Ovary (tissue), 9 donors: ENCODE results near the gene LMBR1. TPM values are rescaled to one million over a fixed set of nuclear protein-coding genes. Genes with fewer than 3 reads are reported as not detected.

ENCODE experiments used
- DNase-seq, 5 donors: peaks; one replicate each; pipeline ENCODE4 v3.0.0-alpha.2; 2019 to 2020
- H3K27ac ChIP-seq, 2 donors: fragments of 200-600 bp; one replicate each; pipeline versions ENCODE4 v1.5.1 to v1.8.0; 2019 to 2022
- H3K27me3 ChIP-seq: fragments of 200-600 bp; one replicate; pipeline ENCODE4 v1.8.0; 2022
- H3K36me3 ChIP-seq: fragments of 200-600 bp; sonication (generic); one replicate; pipeline ENCODE4 v1.5.1; 2019
- H3K4me1 ChIP-seq: one replicate; pipeline ENCODE4 v1.8.1; 2013; ENCODE audit warnings: mild to moderate bottlenecking, moderate library complexity; ENCODE audit not compliant: insufficient read depth
- H3K4me3 ChIP-seq: fragments of 200-600 bp; sonication (generic); one replicate; pipeline ENCODE4 v1.5.1; 2017
- H3K9me3 ChIP-seq, 2 donors: fragments of 200-600 bp in 1 of 2; sonication (generic) in 1 of 2; one replicate each; pipeline versions ENCODE4 v1.5.1 to v1.8.1; 2013 to 2019; ENCODE audit warnings: mild to moderate bottlenecking in 1 of 2, moderate library complexity in 1 of 2
- CTCF ChIP-seq, 3 donors: fragments of 450-650 bp in 2 of 3; fragments of 200-600 bp in 1 of 3; IDR thresholded peaks; one replicate each; pipeline versions ENCODE4 v1.5.1 to v1.8.0; 2016 to 2022; ENCODE audit warnings: antibody characterized with exemption in 3 of 3, mild to moderate bottlenecking in 1 of 3
- EP300 ChIP-seq: sonication (generic); formaldehyde crosslinking; IDR thresholded peaks from one replicate; pipeline ENCODE4 v1.6.1; 2017; ENCODE audit warnings: antibody characterized with exemption
- POLR2A ChIP-seq: fragments of 450-650 bp; IDR thresholded peaks from one replicate; pipeline ENCODE4 v1.6.1; 2017; ENCODE audit warnings: antibody characterized with exemption, mild to moderate bottlenecking, moderate library complexity
- WGBS, 3 donors: extraction: QIAGEN DNeasy Blood & Tissue Kit in 1 of 3; methylation state at CpG; one replicate each; pipeline versions ENCODE4 v1.1.5 to v1.1.7; 2013 to 2017; 5-methylcytosine and 5-hydroxymethylcytosine counted together
- intact Hi-C, 4 donors: fragments of 100-400 bp; cut with DNase I; formaldehyde crosslinking; loops; one replicate each; pipeline versions ENCODE4 v1.11.0 to v1.15.1; 2022 to 2023
- polyA plus RNA-seq, 2 donors: library from polyadenylated mRNA; stranded (reverse); fragments of 200-250 nt in 1 of 2; fragments of 350-450 nt in 1 of 2; fragmentation: Illumina TruSeq in 1 of 2; extraction: RNeasy Lipid Tissue Mini Kit (QIAGEN cat#74804) in 1 of 2; gene quantifications; one replicate each; pipeline ENCODE4 v1.2.3, GENCODE V29; 2013 to 2014
- total RNA-seq, 7 donors: library from RNA; depleted of rRNA in 2 of 7; stranded (reverse); fragments of >200 nt in 2 of 7; fragmentation: NEBNext Ultra II Directional in 3 of 7; extraction: Animal tissue kit (Norgen Biotek cat#: 25700) in 3 of 7; gene quantifications; one replicate each; pipeline versions ENCODE4 v1.1.0 to v1.2.4, GENCODE V29; 2016 to 2023
- donor health status: DM: no; HTN: no; CAD: no; lungs with moderate emphysema.
- donor health status: DM: no; HTN: no; CAD: no.
- donor health status: Bipolar disorder and iron deficiency.
- donor health status: DM: yes; HTN: yes; CAD: no.
- donor health status: DM: no; HTN: no; CAD: no.
- donor health status: DM: yes; HTN: yes; CAD: no.

Gene LMBR1
- total and polyA plus RNA-seq, 9 donors = 20.0 to 77.1 (median 54.2) TPM

- no peaks in the 10 kb centered on the region for H3K4me1 ChIP-seq
- H3K36me3 ChIP-seq = no peaks in the 10 kb centered on the region
- intact Hi-C loops = no loop called here
- H3K27ac ChIP-seq = no peak overlapping the region
- no peak for TF ChIP-seq CTCF (IDR thresholded peaks at IDR 0.05)
- no peak for TF ChIP-seq EP300
- TF ChIP-seq POLR2A = no peak
- no peaks in the 10 kb centered on the region for H3K9me3 ChIP-seq
- no peak for DNase-seq
- H3K27me3 ChIP-seq = no peaks in the 10 kb centered on the region
- no peak overlapping the region for H3K4me3 ChIP-seq
Measured at GRCh38 chr7:156790264-156790663, 102.7 kb downstream of the LMBR1 start.

- no peak for TF ChIP-seq POLR2A
- TF ChIP-seq EP300 = no peak
- no peak for TF ChIP-seq CTCF (IDR thresholded peaks at IDR 0.05)
- H3K4me3 ChIP-seq = no peak overlapping the region
- no peaks in the 10 kb centered on the region for H3K9me3 ChIP-seq
- H3K27ac ChIP-seq = no peak overlapping the region
- no peaks in the 10 kb centered on the region for H3K36me3 ChIP-seq
- intact Hi-C loops = no loop called here
- 88 to 94% (median 89%) methylated on average over 4 of the region's 4 CpGs for WGBS, 3 donors
- DNase-seq = no peak
- no peaks in the 10 kb centered on the region for H3K27me3 ChIP-seq
- H3K4me1 ChIP-seq = no peaks in the 10 kb centered on the region
Measured at GRCh38 chr7:156785998-156786543, 106.9 kb downstream of the LMBR1 start.

GRCh38 chr7:156783864-156784263, 109.1 kb downstream of the LMBR1 start:
- no peak for DNase-seq
- intact Hi-C loops = no loop called here
- WGBS, 3 donors = 93 to 95% (median 94%) methylated on average over 4 of the region's 4 CpGs

GRCh38 chr7:156781972-156782371, 111.0 kb downstream of the LMBR1 start:
- TF ChIP-seq EP300 (no peak), CTCF (IDR thresholded peaks at IDR 0.05) (no peak), POLR2A (no peak)
- intact Hi-C loops = no loop called here
- Histone ChIP-seq H3K4me1 (no peaks in the 10 kb centered on the region), H3K4me3 (no peak overlapping the region), H3K9me3 (no peaks in the 10 kb centered on the region), H3K36me3 (no peaks in the 10 kb centered on the region), H3K27ac (no peak overlapping the region), H3K27me3 (no peaks in the 10 kb centered on the region)
- no peak for DNase-seq
- WGBS, 3 donors = 84 to 93% (median 88%) methylated on average over 2 of the region's 2 CpGs

More at GRCh38 chr7:156783864-156784263, 109.1 kb downstream of the LMBR1 start:
- Histone ChIP-seq H3K36me3 (no peaks in the 10 kb centered on the region), H3K4me1 (no peaks in the 10 kb centered on the region), H3K27ac (no peak overlapping the region), H3K27me3 (no peaks in the 10 kb centered on the region), H3K4me3 (no peak overlapping the region), H3K9me3 (no peaks in the 10 kb centered on the region)
- TF ChIP-seq CTCF (IDR thresholded peaks at IDR 0.05) = no peak
- TF ChIP-seq POLR2A = no peak
- no peak for TF ChIP-seq EP300
